CD4-positive, CD25-positive, alpha-beta regulatory T cell (primary cell): ENCODE data around the gene PTH2. TPM values are rescaled to one million over a fixed set of nuclear protein-coding genes. Genes with fewer than 3 reads are reported as not detected.

Experiments
- ATAC-seq, 2 donors: fragments of 150-1000 bp; cut with Tn5 transposase; one replicate each; pipeline ENCODE4 v1.10.0; 2021; ENCODE audit warnings: low read depth in 2 of 2, moderate number of reproducible peaks in 2 of 2, moderate library complexity in 1 of 2
- DNase-seq, 3 donors: peaks; one replicate each; pipeline versions ENCODE4 v3.0.0 to v3.0.0-alpha.2; 2012 to 2022; ENCODE audit warnings: mixed read lengths in 1 of 3
- H3K27ac ChIP-seq: one replicate; pipeline ENCODE4 v1.7.0; 2013; ENCODE audit warnings: mild to moderate bottlenecking, low read length; ENCODE audit not compliant: insufficient read depth, poor library complexity, severe bottlenecking
- H3K27me3 ChIP-seq: one replicate; pipeline ENCODE4 v1.7.0; 2013; ENCODE audit warnings: low read length; ENCODE audit not compliant: control insufficient read depth, insufficient read depth
- H3K36me3 ChIP-seq: one replicate; pipeline ENCODE4 v1.7.0; 2013; ENCODE audit warnings: mild to moderate bottlenecking, low read length, moderate library complexity; ENCODE audit not compliant: control insufficient read depth, insufficient read depth
- H3K4me1 ChIP-seq: 2 replicates; pipeline ENCODE4 v1.7.0; 2013; ENCODE audit warnings: mild to moderate bottlenecking, low read length; ENCODE audit not compliant: insufficient read depth, control insufficient read depth, poor library complexity, severe bottlenecking
- H3K4me3 ChIP-seq: one replicate; pipeline ENCODE4 v1.7.0; 2013; ENCODE audit warnings: low read depth, mild to moderate bottlenecking, low read length, moderate library complexity
- H3K9me3 ChIP-seq, 2 experiments: 1 replicate in 1 of 2; 2 replicates in 1 of 2; pipeline ENCODE4 v1.7.0; 2013; ENCODE audit warnings: low read length in 2 of 2, mild to moderate bottlenecking in 1 of 2, moderate library complexity in 1 of 2; ENCODE audit not compliant: control insufficient read depth in 2 of 2
- H3K27ac Mint-ChIP-seq, 3 donors: one replicate each; pipeline ENCODE4 v1.8.0; 2020 to 2022; ENCODE audit warnings: mild to moderate bottlenecking in 3 of 3, mixed read lengths in 3 of 3, moderate library complexity in 2 of 3
- H3K27me3 Mint-ChIP-seq: one replicate; pipeline ENCODE4 v1.8.0; 2022; ENCODE audit warnings: mild to moderate bottlenecking, mixed read lengths
- H3K36me3 Mint-ChIP-seq: one replicate; pipeline ENCODE4 v1.8.0; 2020; ENCODE audit warnings: mixed read lengths
- H3K4me1 Mint-ChIP-seq, 4 donors: one replicate each; pipeline ENCODE4 v1.8.0; 2020 to 2022; ENCODE audit warnings: mixed read lengths in 4 of 4, mild to moderate bottlenecking in 1 of 4
- H3K4me3 Mint-ChIP-seq, 4 donors: one replicate each; pipeline ENCODE4 v1.8.0; 2020 to 2022; ENCODE audit warnings: mild to moderate bottlenecking in 4 of 4, mixed read lengths in 4 of 4, moderate library complexity in 3 of 4
- H3K9me3 Mint-ChIP-seq, 7 donors: one replicate each; pipeline ENCODE4 v1.8.0; 2020 to 2022; ENCODE audit warnings: mixed read lengths in 7 of 7, mild to moderate bottlenecking in 3 of 7, moderate library complexity in 2 of 7
- polyA plus RNA-seq, 4 donors: library from polyadenylated mRNA; unstranded; fragments of 300-500 nt; fragmentation: Illumina TruSeq; gene quantifications; one replicate each; pipeline ENCODE4 v1.2.3, GENCODE V29; 2021
- total RNA-seq: library from RNA; stranded (reverse); gene quantifications from one replicate; pipeline ENCODE4 v1.2.3, GENCODE V29; 2022

Gene PTH2
- total and polyA plus RNA-seq, 5 donors from 2014 or later = not detected

DNA sequence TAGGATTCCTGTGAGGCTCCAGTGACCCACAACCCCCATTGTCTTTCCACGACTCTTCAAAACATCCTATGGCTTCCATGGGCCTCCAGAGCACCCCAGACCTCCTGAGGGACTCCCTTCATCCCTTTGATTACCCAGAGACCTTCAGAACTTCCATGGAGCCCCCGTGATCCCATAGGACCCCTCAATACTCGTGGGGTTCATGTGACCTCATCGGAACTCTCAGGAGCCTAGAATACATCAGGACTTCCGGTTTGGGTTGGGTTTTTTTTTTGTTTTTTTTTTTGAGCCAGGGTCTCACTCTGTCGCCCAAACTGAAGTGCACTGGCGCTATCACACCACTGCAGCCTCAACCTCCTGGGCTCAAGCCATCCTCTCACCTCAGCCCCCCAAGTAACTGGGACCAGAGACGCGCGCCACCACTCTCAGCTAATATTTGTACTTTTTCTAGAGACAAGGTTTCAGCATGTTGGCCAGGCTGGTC, 30.6 kb upstream of the PTH2 start:
- no peaks in the 10 kb centered on the region for H3K27me3 Mint-ChIP-seq
- Histone ChIP-seq H3K9me3 (no peaks in the 10 kb centered on the region), H3K27ac (peak overlapping the region; percentile 94), H3K36me3 (peaks cover 12% of the 10 kb centered on the region), H3K27me3 (no peaks in the 10 kb centered on the region), H3K4me1 (peaks cover 37% of the 10 kb centered on the region), H3K4me3 (peak overlapping the region; percentile 89)
- peaks cover 20% of the 10 kb centered on the region for H3K36me3 Mint-ChIP-seq
- peak overlapping the region; percentile 94 to 100 (median 96) for H3K4me3 Mint-ChIP-seq
- no peak for DNase-seq
- no peaks in the 10 kb centered on the region for H3K9me3 Mint-ChIP-seq
- peaks cover 7 to 62% (median 32%) of the 10 kb centered on the region in 4 donors for H3K4me1 Mint-ChIP-seq
- H3K27ac Mint-ChIP-seq = peak overlapping the region; percentile 98 to 99 (median 99)
- no peak for ATAC-seq

DNA sequence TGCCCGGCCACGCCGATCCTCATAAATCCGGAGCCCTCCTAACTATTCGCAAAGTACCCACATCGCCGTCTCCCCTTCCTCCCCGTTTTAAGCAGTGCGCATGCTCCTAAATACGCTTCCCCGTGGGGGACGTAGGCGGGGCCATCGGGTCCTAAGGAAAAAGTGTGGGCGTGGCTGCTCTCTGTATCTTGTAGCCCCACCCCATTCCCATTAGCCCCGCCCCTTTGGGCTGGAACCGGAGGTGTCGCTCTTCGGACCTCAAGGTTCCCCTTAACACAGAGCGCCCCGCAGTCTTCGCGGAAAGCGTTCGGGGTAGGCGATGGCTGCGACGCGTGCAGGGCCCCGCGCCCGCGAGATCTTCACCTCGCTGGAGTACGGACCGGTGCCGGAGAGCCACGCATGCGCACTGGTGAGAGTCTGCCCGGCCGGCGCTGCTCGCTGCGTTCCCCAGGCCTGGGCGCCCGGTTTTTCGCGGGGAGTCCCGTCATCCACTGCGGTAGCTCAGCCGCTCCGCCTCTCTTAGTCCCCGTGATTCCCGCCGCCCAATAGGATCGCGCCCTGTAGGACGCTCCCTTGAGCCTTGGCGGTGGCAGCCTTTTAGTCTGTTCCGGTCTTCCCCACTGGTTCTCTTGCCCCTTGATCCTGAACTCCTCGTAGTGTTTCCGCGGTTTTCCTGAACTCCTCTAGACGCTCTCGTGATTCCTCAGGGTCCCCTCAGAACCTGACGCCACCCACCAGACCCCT, 29.9 kb upstream of the PTH2 start, which contains the start of gene ALDH16A1:
Gene ALDH16A1, plus strand, starts transcription at position 213 of the 744 bp plus-strand sequence. Its CDS starts 107 bp downstream, at position 320.
- peak within 1 kb of the TSS; percentile 98 to 99 (median 99) for H3K27ac Mint-ChIP-seq
- peaks cover 15% of the 10 kb centered on the region for H3K36me3 ChIP-seq
- H3K36me3 Mint-ChIP-seq = peaks cover 27% of the 10 kb centered on the region
- H3K9me3 Mint-ChIP-seq = no peaks in the 10 kb centered on the region
- H3K4me1 Mint-ChIP-seq = peaks cover 7 to 68% (median 34%) of the 10 kb centered on the region in 4 donors
- DNase-seq (peak; percentile 96 to 99 (median 97)), ATAC-seq (peak; percentile 90 to 92)
- H3K9me3 ChIP-seq = no peaks in the 10 kb centered on the region
- peak within 1 kb of the TSS; percentile 99 for H3K4me3 ChIP-seq
- H3K4me1 ChIP-seq = peaks cover 43% of the 10 kb centered on the region
- peak within 1 kb of the TSS; percentile 95 to 100 (median 97) for H3K4me3 Mint-ChIP-seq
- H3K27me3 Mint-ChIP-seq = no peaks in the 10 kb centered on the region
- H3K27ac ChIP-seq = peak within 1 kb of the TSS; percentile 94
- H3K27me3 ChIP-seq = no peaks in the 10 kb centered on the region

DNA sequence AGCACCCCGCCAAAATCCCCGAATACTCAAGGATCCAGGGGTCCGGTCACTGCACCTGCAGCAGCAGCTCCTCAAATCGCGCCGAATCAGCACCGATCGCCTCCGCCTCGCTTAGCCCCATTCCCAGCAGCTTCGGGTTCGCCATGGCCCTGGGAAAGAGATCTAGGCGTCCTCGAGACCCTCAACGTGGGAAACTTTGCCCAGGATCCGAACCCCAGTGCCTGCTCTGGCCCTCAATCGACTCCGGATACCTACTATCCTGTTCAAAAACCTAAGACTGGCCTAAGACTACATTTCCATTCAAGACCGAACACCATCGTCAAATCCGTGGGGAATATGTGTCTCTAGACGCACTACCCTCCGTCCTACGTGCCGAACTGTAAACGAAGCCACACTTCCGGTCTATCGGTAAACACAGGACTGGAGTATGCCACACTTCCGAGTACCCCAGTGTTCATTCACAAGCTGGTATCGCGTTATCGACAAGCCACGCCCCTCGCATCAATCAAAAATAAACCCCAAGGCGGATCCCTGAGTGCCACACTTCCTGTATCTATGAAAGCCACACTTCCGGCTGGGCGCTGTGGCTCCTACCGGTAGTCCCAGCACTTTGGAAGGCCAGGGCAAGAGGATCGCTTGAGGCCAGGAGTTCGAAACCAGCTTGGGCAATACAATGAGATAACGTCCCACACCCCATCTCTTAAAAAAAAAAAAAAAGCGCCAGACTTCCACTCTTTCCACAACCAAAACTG, 28.4 kb upstream of the PTH2 start, which contains the start of gene PIH1D1:
Gene PIH1D1, minus strand, starts transcription at position 385 of the 752 bp plus-strand sequence. Its CDS starts 240 bp downstream, at position 145.
- peaks cover 7 to 65% (median 32%) of the 10 kb centered on the region in 4 donors for H3K4me1 Mint-ChIP-seq
- no peaks in the 10 kb centered on the region for H3K27me3 ChIP-seq
- peak; percentile 66 to 69 for ATAC-seq
- H3K9me3 ChIP-seq = no peaks in the 10 kb centered on the region
- peak; percentile 91 to 99 (median 95) for DNase-seq
- H3K36me3 Mint-ChIP-seq = peaks cover 24% of the 10 kb centered on the region
- H3K27ac ChIP-seq = peak within 1 kb of the TSS; percentile 94
- peaks cover 47% of the 10 kb centered on the region for H3K4me1 ChIP-seq
- peak within 1 kb of the TSS; percentile 99 for H3K4me3 ChIP-seq
- peaks cover 26% of the 10 kb centered on the region for H3K36me3 ChIP-seq
- peak within 1 kb of the TSS; percentile 98 to 99 (median 99) for H3K27ac Mint-ChIP-seq
- H3K4me3 Mint-ChIP-seq = peak within 1 kb of the TSS; percentile 95 to 100 (median 97)
- H3K9me3 Mint-ChIP-seq = no peaks in the 10 kb centered on the region
- H3K27me3 Mint-ChIP-seq = no peaks in the 10 kb centered on the region

DNA sequence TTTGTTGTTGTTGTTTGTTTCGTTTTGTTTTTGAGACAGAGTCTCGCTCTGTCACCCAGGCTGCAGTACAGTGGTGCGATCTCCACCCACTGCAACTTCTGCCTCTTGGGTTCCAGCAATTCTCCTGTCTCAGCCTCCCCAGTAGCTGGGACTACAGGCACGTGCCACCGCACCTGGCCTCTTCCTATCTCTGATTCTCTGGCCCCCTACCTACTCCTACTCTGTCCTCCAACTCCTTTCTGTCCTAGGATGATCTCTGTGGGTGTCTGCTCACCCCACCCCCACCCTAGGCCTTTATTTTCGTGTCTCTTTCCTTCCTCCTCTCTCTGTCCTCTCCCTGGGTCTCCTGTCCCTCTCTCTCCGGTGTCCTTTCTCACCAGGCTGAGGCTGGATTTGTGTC, 27.2 kb upstream of the PTH2 start:
- Mint-ChIP-seq H3K9me3 (no peaks in the 10 kb centered on the region), H3K27ac (peak overlapping the region in 2 of 3 donors; percentile 98 to 99), H3K36me3 (peaks cover 23% of the 10 kb centered on the region), H3K4me1 (peaks cover 7 to 64% (median 31%) of the 10 kb centered on the region in 4 donors), H3K27me3 (no peaks in the 10 kb centered on the region), H3K4me3 (peak overlapping the region; percentile 95 to 100 (median 97))
- peaks cover 30% of the 10 kb centered on the region for H3K36me3 ChIP-seq
- peaks cover 47% of the 10 kb centered on the region for H3K4me1 ChIP-seq
- H3K4me3 ChIP-seq = peak overlapping the region; percentile 74
- no peaks in the 10 kb centered on the region for H3K27me3 ChIP-seq
- no peaks in the 10 kb centered on the region for H3K9me3 ChIP-seq
- ATAC-seq (no peak), DNase-seq (no peak)
- H3K27ac ChIP-seq = no peak overlapping the region

DNA sequence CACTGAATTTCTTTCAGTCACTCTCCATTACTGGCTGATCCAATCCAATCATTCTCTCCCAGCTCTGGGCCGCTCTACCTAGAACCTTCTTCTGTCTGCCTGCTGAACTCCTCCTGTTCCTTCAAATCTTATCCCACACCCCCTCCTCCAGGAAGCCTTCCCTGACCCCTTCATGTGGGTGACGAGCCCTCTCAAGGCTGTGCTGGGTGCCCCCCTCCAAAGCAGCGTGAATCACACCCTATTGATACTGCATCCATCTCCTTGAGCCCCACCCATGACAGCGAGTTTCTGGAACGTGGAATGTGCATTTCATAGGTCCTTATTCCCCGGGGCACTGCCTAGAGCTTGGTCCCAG, 25.2 kb upstream of the PTH2 start:
- Mint-ChIP-seq H3K4me3 (peak overlapping the region in 2 of 4 donors; percentile 54 to 62), H3K9me3 (no peaks in the 10 kb centered on the region), H3K27me3 (peaks cover 6% of the 10 kb centered on the region), H3K27ac (peak overlapping the region in 2 of 3 donors; percentile 32 to 69), H3K4me1 (peaks cover 7 to 67% (median 30%) of the 10 kb centered on the region in 4 donors), H3K36me3 (peaks cover 23% of the 10 kb centered on the region)
- H3K27ac ChIP-seq = no peak overlapping the region
- H3K4me1 ChIP-seq = peaks cover 40% of the 10 kb centered on the region
- peaks cover 30% of the 10 kb centered on the region for H3K36me3 ChIP-seq
- H3K27me3 ChIP-seq = no peaks in the 10 kb centered on the region
- no peak for ATAC-seq
- no peaks in the 10 kb centered on the region for H3K9me3 ChIP-seq
- no peak for DNase-seq
- no peak overlapping the region for H3K4me3 ChIP-seq

DNA sequence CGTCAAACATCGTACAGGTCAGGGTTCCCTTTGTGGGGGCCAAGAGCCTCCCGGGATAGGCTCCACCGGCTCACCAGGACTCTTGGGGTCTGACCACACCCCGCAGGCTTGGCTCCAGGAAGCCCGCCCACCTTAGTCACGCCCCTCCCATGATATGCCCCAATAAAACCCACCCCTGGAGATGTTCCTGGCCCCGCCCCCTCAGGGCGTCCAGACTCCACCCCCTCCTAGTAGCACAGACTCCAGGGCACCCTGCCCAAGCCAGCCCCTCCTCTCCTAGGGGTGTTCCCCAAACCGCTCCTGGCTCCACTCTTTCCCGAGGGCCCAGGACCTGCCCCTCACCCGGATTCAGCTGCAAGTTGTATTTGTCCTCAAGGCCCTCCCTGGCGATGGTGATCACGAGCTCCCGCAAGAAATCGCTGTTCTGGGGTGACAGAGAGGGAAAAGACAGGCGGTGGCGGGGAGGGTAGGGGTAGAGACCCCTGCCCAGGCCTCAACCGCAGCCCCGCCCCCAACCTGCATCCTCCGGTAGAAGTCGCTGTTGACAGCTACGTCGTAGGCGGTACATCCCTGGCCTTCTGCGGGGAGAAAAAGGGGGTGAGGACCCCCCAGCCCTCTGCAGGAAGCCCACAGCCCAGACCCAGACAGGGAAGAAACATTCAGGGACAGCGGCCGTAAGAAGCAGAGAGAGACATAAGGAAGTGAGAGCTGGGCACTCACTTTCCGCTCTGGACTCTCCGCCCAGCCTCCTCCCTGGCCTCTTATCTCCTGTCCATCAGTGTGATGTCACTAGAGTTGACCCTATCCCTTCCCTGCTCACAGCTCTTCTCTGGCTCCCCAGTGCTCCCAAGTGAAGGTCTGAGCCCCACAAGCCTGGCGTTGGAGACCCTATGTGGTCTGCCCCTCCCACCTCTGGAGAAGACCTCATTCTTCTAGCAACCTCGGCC, 24.5 kb upstream of the PTH2 start:
- H3K27ac Mint-ChIP-seq = peak overlapping the region in 2 of 3 donors; percentile 69 to 82
- H3K4me3 ChIP-seq = no peak overlapping the region
- DNase-seq (no peak), ATAC-seq (no peak)
- H3K9me3 Mint-ChIP-seq = no peaks in the 10 kb centered on the region
- no peaks in the 10 kb centered on the region for H3K9me3 ChIP-seq
- peaks cover 23% of the 10 kb centered on the region for H3K36me3 Mint-ChIP-seq
- peaks cover 41% of the 10 kb centered on the region for H3K4me1 ChIP-seq
- peaks cover 13% of the 10 kb centered on the region for H3K27me3 Mint-ChIP-seq
- peaks cover 7 to 66% (median 28%) of the 10 kb centered on the region in 4 donors for H3K4me1 Mint-ChIP-seq
- H3K36me3 ChIP-seq = peaks cover 30% of the 10 kb centered on the region
- no peaks in the 10 kb centered on the region for H3K27me3 ChIP-seq
- peak overlapping the region in 2 of 4 donors; percentile 24 to 82 for H3K4me3 Mint-ChIP-seq
- no peak overlapping the region for H3K27ac ChIP-seq

DNA sequence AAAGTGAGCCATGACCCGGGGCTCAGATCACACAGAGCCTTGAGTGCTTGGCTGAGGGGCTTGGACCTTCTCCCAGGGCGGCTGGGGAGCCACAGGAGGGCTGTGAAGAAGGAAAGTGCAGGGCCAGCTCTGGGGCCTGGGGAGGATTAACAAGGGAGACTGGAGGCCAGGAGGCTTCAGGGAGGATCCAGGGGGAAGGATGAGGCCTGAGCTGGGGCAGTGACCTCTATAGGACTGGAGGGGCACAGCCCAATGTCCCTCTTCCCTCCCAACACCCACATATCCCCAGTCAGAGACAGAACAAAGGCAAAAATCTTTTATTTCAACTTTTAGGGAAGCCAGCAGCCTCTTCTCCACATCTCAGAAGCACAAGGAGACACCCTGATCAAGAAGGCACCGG, 22.8 kb upstream of the PTH2 start:
- no peak overlapping the region for H3K27ac ChIP-seq
- DNase-seq (no peak), ATAC-seq (no peak)
- peaks cover 8% of the 10 kb centered on the region for H3K27me3 ChIP-seq
- H3K9me3 Mint-ChIP-seq = peaks cover 0 to 1% (median 0%) of the 10 kb centered on the region in 7 donors
- peaks cover 0 to 66% (median 29%) of the 10 kb centered on the region in 4 donors for H3K4me1 Mint-ChIP-seq
- H3K4me3 ChIP-seq = no peak overlapping the region
- H3K4me3 Mint-ChIP-seq = peak overlapping the region in 2 of 4 donors; percentile 82 to 89
- peaks cover 30% of the 10 kb centered on the region for H3K36me3 ChIP-seq
- peaks cover 49% of the 10 kb centered on the region for H3K4me1 ChIP-seq
- no peaks in the 10 kb centered on the region for H3K9me3 ChIP-seq
- H3K27me3 Mint-ChIP-seq = peaks cover 26% of the 10 kb centered on the region
- H3K27ac Mint-ChIP-seq = no peak overlapping the region
- peaks cover 17% of the 10 kb centered on the region for H3K36me3 Mint-ChIP-seq
